Right lobe of liver (tissue), 4 donors: ENCODE data around the gene ADGRG3.

Experiments used
- CTCF ChIP-seq, 4 donors: fragments of 200-600 bp in 3 of 4; fragments of 450-650 bp in 1 of 4; IDR thresholded peaks; one replicate each; pipeline versions ENCODE4 v1.5.1 to v1.8.0; 2016 to 2022; ENCODE audit warnings: antibody characterized with exemption in 4 of 4, mild to moderate bottlenecking in 2 of 4
- POLR2A ChIP-seq: fragments of 450-650 bp; IDR thresholded peaks from one replicate; pipeline ENCODE4 v1.6.1; 2017; ENCODE audit warnings: antibody characterized with exemption, mild to moderate bottlenecking
- donor health status: DM: no; HTN: no; CAD: no.
- donor health status: DM: no; HTN: no; CAD: no.
- donor health status: DM: no; HTN: yes; CAD: no.

- no peak for TF ChIP-seq CTCF (IDR thresholded peaks at IDR 0.05)
- no peak for TF ChIP-seq POLR2A
Measured at GRCh38 chr16:57634171-57634570, 33.9 kb upstream of the ADGRG3 start.
